SK-N-SH (cell line): Measurements from ENCODE around the gene IL36G.

Experiments used
- CTCF ChIP-seq: fragments of 200-600 bp; sonication (generic); IDR thresholded peaks from 2 replicates; pipeline ENCODE4 v1.6.1; 2017; ENCODE audit warnings: antibody characterized with exemption, mild to moderate bottlenecking, moderate library complexity
- EP300 ChIP-seq, 2 experiments: IDR thresholded peaks; 2 replicates each; pipeline versions ENCODE4 v1.4.0 to v1.6.1; 2012; ENCODE audit warnings: borderline replicate concordance in 1 of 2, low read depth in 1 of 2, low read length in 1 of 2
- EZH2phosphoT487 ChIP-seq: fragments of 200-600 bp; sonication (generic); IDR thresholded peaks from 2 replicates; pipeline ENCODE4 v1.6.1; 2017; ENCODE audit warnings: low read depth, mixed run types, mild to moderate bottlenecking, antibody characterized with exemption, moderate library complexity, borderline replicate concordance
- MXI1 ChIP-seq: IDR thresholded peaks from 2 replicates; pipeline ENCODE4 v1.6.1; 2012; ENCODE audit warnings: mild to moderate bottlenecking, low read depth, low read length, improper control_type of control experiment
- TCF12 ChIP-seq: IDR thresholded peaks from 2 replicates; pipeline ENCODE4 v1.4.0; 2012
- TF ChIP-seq, protein P1 (sequence below): fragments of 150-350 bp; IDR thresholded peaks from 2 replicates; pipeline ENCODE4 v1.6.1; 2017; ENCODE audit warnings: antibody characterized with exemption, low read length, low read depth, borderline replicate concordance

- TF ChIP-seq, protein P1, sequence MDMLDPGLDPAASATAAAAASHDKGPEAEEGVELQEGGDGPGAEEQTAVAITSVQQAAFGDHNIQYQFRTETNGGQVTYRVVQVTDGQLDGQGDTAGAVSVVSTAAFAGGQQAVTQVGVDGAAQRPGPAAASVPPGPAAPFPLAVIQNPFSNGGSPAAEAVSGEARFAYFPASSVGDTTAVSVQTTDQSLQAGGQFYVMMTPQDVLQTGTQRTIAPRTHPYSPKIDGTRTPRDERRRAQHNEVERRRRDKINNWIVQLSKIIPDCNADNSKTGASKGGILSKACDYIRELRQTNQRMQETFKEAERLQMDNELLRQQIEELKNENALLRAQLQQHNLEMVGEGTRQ: no peak
- TF ChIP-seq EP300 (IDR thresholded peaks at IDR 0.05; ENCODE audit: borderline replicate concordance in 1 of 2, low read depth in 1 of 2, low read length in 1 of 2) (no peak), EZH2phosphoT487 (no peak), CTCF (no peak), TCF12 (no peak), MXI1 (no peak)
These were observed 31.7 kb upstream of the IL36G start for GRCh38 chr2:112946086-112946485.
